ENCODE data around the gene USP2. TPM values are rescaled to one million over a fixed set of nuclear protein-coding genes. Genes with fewer than 3 reads are reported as not detected.

USP2 gene
- total and polyA plus RNA-seq, 2 of the 4 experiments (the other 2 are of a cell fraction), result 0.18 to 0.79 TPM

DNA sequence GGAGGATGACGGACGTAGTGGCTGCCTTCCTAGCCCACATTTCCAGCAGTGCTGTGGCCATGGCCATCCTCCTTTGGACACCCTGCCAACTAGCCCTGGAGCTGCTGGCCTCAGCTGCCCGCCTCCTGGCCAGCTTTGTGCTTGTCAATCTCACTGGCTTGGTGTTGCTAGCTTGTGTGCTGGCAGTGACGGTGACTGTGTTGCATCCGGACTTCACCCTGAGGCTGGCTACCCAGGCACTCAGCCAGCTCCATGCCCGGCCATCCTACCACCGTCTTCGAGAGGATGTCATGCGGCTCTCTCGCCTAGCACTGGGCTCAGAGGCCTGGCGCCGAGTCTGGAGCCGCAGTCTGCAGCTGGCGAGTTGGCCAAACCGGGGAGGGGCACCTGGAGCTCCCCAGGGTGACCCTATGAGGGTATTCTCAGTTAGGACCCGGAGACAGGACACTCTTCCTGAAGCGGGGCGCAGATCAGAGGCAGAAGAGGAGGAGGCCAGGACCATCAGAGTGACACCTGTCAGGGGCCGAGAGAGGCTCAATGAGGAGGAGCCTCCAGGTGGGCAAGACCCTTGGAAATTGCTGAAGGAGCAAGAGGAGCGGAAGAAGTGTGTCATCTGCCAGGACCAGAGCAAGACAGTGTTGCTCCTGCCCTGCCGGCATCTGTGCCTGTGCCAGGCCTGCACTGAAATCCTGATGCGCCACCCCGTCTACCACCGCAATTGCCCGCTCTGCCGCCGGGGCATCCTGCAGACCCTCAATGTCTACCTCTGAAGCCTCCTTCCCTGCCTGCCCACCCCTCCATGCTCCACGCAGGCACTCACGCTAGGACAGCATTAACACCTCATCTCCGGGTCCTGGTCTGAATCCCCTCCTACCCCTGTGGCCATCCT is 45.6 kb downstream of the USP2 start:
- CTCF ChIA-PET, result interaction anchor here (1.1 kb wide), 1 partner anchor 241 kb away, joined by 3 read pairs; a partner anchor contains a TSS
- H2AFZ ChIP-seq (replicated peaks; ENCODE audit: low read length, poor library complexity), result no peak overlapping the region

More for the DNA sequence above, 45.6 kb downstream of the USP2 start:
- Histone ChIP-seq H3K9me3 (ENCODE audit: control insufficient read depth, insufficient read depth, low read length) (no peaks in the 10 kb centered on the region), H4K5ac (ENCODE audit: low read depth, low read length) (no peak overlapping the region), H3K79me1 (ENCODE audit: low read depth in 1 of 2, low read length in 2 of 2) (peaks cover 17 to 38% of the 10 kb centered on the region in 2 experiments; a peak in 3 of 4 replicates), H3K27me3 (ENCODE audit: control insufficient read depth, insufficient read depth, low read length) (no peaks in the 10 kb centered on the region), H3K27ac (ENCODE audit: insufficient read depth, low read length) (no peak overlapping the region; the same call in 1 of the 2 replicates), H3K4me3 (ENCODE audit: insufficient read depth, low read depth, low read length) (no peak overlapping the region), H3K9ac (ENCODE audit: low read depth, low read length) (no peak overlapping the region), H2AK9ac (replicated peaks; ENCODE audit: low read depth, low read length, poor library complexity) (peak overlapping the region; percentile 33), H3K9me1 (ENCODE audit: insufficient read depth, low read length) (peaks cover 14% of the 10 kb centered on the region), H3K14ac (replicated peaks; ENCODE audit: low read depth, low read length) (no peak overlapping the region), H2BK120ac (ENCODE audit: low read depth, low read length) (no peak overlapping the region), H4K91ac (ENCODE audit: insufficient read depth, low read depth, low read length) (peak overlapping the region; percentile 57; the same call in 1 of the 2 replicates), H4K20me1 (ENCODE audit: insufficient read depth, low read length) (peaks cover 5% of the 10 kb centered on the region; the same call in 1 of the 2 replicates), H4K8ac (ENCODE audit: low read depth in 2 of 2, low read length in 2 of 2) (no peak overlapping the region), H3K36me3 (ENCODE audit: control insufficient read depth, insufficient read depth, low read length) (peaks cover 2% of the 10 kb centered on the region; the same call in 1 of the 2 replicates), H3K4me1 (ENCODE audit: control insufficient read depth, insufficient read depth, low read length) (peaks cover 24% of the 10 kb centered on the region), H3K4me2 (ENCODE audit: low read depth, low read length) (no peak overlapping the region; the same call in 1 of the 2 replicates), H2BK20ac (ENCODE audit: low read depth, low read length) (no peak overlapping the region), H3K56ac (ENCODE audit: extremely low read depth, insufficient read depth, low read length) (no peak overlapping the region), H3K18ac (ENCODE audit: low read depth, low read length) (no peak overlapping the region), H2AK5ac (ENCODE audit: low read depth, low read length) (peak overlapping the region; percentile 23; the same call in 1 of the 2 replicates), H3K23ac (ENCODE audit: low read depth, low read length) (no peak overlapping the region), H3K4ac (ENCODE audit: low read depth, low read length) (no peak overlapping the region; the same call in 1 of the 2 replicates), H2BK5ac (ENCODE audit: low read depth, low read length, poor library complexity, severe bottlenecking) (no peak overlapping the region), H2BK15ac (ENCODE audit: low read depth, low read length) (no peak overlapping the region)
- intact Hi-C loops (cut with micrococcal nuclease), result loop anchor here (5.0 kb wide), 1 partner anchor 189 kb away; the partner anchor contains the start of gene ABCG4
- DNase-seq (no peak), ATAC-seq (ENCODE audit: low read depth) (no peak)
- no peak for TF ChIP-seq RFX5 (IDR thresholded peaks at IDR 0.05; ENCODE audit: low read depth, low read length)
- no peak for TF ChIP-seq MXI1 (IDR thresholded peaks at IDR 0.05; ENCODE audit: borderline replicate concordance, low read depth, low read length)
- no peak for TF ChIP-seq CEBPB (IDR thresholded peaks at IDR 0.05; ENCODE audit: low read depth, low read length)
- TF ChIP-seq, protein P1, sequence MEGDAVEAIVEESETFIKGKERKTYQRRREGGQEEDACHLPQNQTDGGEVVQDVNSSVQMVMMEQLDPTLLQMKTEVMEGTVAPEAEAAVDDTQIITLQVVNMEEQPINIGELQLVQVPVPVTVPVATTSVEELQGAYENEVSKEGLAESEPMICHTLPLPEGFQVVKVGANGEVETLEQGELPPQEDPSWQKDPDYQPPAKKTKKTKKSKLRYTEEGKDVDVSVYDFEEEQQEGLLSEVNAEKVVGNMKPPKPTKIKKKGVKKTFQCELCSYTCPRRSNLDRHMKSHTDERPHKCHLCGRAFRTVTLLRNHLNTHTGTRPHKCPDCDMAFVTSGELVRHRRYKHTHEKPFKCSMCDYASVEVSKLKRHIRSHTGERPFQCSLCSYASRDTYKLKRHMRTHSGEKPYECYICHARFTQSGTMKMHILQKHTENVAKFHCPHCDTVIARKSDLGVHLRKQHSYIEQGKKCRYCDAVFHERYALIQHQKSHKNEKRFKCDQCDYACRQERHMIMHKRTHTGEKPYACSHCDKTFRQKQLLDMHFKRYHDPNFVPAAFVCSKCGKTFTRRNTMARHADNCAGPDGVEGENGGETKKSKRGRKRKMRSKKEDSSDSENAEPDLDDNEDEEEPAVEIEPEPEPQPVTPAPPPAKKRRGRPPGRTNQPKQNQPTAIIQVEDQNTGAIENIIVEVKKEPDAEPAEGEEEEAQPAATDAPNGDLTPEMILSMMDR (conservative IDR thresholded peaks at IDR 0.05; ENCODE audit: low read depth, low read length), result no peak
- no peak for TF ChIP-seq USF2 (IDR thresholded peaks at IDR 0.05; ENCODE audit: low read depth, low read length)
- BruUV-seq (replicated peaks), result no TSS peak
- dilution Hi-C loops (cut with HindIII; ENCODE audit: low sequenced_read_pairs, unreplicated experiment), result no loop called here
- in situ Hi-C loops (cut with MboI; ENCODE audit: low sequenced_read_pairs), result no loop called here
- POLR2A ChIA-PET (ENCODE audit: unreplicated experiment), result no interaction called here
- 94% methylated on average over 23 of the region's 30 CpGs; no CpG with 5 or more reads in 1 of the 2 experiments for WGBS, 2 experiments (ENCODE audit: extremely low coverage in 2 of 2, insufficient read length in 1 of 2)

Data from IMR-90 (cell line).